C4-2B (cell line): ENCODE results near the gene SFN.

ENCODE experiments used
- H3K27ac ChIP-seq: fragments of 450-650 bp; 2 replicates; pipeline ENCODE4 v1.5.1; 2017
- ZFX ChIP-seq: fragments of 450-650 bp; IDR thresholded peaks from 2 replicates; pipeline ENCODE4 v1.6.1; 2017
- TF ChIP-seq, protein P1 (sequence below): fragments of 450-650 bp; conservative IDR thresholded peaks from 2 replicates; pipeline ENCODE4 v1.5.1; 2017; ENCODE audit warnings: mild to moderate bottlenecking

The SFN gene

DNA sequence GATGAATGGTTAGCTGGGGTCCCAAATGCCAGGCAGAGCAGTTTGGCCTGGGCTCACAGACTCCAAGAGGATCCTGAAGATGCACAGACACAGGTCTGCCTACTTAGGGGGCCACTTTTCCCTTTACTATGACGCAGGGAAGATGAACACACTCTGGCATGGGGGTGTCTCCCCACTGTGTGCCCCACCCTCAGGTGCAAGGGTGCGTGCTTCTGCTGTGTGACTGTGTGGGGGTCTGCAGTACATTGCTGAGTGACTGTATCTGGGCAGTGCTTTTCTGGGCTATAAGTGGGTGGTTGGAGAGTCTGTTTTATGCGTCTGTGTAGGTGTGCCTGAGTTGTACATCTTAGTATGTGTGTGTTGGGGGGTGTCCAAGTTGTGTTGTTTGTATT is 47.0 kb downstream of the SFN start:
- H3K27ac ChIP-seq = no peak overlapping the region
- TF ChIP-seq, protein P1, sequence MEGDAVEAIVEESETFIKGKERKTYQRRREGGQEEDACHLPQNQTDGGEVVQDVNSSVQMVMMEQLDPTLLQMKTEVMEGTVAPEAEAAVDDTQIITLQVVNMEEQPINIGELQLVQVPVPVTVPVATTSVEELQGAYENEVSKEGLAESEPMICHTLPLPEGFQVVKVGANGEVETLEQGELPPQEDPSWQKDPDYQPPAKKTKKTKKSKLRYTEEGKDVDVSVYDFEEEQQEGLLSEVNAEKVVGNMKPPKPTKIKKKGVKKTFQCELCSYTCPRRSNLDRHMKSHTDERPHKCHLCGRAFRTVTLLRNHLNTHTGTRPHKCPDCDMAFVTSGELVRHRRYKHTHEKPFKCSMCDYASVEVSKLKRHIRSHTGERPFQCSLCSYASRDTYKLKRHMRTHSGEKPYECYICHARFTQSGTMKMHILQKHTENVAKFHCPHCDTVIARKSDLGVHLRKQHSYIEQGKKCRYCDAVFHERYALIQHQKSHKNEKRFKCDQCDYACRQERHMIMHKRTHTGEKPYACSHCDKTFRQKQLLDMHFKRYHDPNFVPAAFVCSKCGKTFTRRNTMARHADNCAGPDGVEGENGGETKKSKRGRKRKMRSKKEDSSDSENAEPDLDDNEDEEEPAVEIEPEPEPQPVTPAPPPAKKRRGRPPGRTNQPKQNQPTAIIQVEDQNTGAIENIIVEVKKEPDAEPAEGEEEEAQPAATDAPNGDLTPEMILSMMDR = no peak
- TF ChIP-seq ZFX = no peak

DNA sequence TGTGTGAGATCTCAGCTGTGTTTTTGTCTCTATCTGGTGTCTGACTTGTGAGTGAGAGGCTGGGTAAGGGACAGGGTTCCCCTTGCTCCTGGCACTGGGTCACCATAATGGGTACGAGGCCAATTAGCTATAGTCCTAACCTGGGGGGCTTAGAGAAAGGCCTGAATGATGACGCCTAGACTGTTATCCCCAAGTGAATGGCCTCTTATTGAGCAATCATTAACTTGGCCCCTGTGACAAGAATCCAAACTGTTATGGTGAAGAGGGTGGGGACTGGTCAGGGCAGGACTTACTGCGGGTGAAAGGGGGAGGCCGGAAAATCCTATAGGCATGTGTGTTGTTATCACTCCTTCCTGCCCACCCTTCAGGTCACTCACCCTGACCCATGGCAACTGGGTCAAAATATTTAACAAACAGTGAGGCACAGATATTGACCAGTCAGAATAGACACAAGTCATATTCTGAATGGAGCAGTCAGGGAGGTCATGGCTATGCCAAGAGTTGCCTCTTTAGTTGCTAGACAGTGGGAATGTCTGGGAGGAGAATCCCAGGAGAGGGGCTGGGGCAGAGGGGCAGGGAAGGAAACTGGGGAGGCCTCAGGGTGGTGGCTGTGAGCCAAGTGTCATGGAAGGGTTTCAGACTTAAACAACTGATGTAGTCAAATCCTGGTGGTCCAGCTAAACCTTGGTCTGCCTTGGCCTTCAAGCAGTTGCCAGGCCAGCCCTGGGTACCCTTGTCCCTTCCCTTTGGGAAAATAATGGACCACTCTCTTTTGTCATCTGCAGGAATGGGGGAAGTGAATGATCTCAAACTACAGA is 47.6 kb downstream of the SFN start:
- TF ChIP-seq, protein P1 = no peak
- TF ChIP-seq ZFX = no peak
- H3K27ac ChIP-seq = no peak overlapping the region

DNA sequence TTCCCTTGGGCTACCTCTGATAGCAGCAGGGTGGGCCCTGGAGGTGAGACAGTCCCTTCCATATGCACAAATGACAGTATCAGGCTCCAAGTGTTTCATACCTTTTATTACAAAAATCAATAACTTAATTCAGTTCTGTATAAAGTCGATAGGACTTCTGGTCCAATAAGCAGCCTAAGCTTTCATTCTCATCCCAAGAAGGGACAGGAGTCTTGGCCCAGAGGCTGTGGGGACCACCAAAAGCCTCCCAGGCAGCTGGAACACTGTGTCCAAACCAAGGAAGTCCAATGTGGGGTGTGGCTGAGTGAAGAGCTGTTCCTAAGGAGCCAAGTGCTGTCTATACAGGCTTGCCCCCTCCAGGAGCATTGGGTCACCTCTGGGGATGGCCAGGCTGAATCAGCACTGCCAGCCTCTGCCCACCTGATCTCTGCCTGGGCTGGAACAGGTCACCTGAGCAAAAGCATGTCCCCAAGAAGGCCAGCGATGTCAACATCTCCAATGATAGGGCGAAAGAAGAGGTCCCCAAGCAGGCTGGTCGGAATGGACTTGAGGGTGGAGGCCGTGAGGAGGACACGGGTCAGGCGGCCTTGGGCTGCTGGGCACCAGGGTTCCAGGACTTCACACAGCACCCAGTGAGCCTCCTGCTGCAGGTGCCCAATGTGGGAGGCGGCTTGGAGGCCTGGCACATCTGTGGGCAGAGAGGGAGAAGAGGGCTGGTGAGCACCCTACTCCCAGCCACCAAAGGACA is 48.6 kb downstream of the SFN start:
- TF ChIP-seq, protein P1 = no peak
- no peak for TF ChIP-seq ZFX
- H3K27ac ChIP-seq = no peak overlapping the region

DNA sequence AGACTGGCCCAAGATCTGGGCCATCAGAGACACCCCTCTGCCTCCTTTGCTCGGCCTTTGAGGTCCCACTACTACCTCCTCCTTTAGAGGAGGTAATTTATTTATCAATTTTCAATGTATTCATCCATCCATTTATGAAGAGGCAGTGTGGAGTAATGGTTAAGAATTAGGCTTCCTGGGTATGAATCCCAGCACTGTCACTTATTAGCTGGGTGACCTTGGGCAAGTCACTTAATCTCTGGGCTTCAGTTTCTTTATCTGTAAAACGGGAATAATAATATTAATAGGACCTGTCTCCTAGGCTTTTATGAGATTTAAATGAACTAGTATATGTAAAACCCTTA is 49.2 kb downstream of the SFN start:
- TF ChIP-seq, protein P1 = no peak
- TF ChIP-seq ZFX = no peak
- no peak overlapping the region for H3K27ac ChIP-seq

DNA sequence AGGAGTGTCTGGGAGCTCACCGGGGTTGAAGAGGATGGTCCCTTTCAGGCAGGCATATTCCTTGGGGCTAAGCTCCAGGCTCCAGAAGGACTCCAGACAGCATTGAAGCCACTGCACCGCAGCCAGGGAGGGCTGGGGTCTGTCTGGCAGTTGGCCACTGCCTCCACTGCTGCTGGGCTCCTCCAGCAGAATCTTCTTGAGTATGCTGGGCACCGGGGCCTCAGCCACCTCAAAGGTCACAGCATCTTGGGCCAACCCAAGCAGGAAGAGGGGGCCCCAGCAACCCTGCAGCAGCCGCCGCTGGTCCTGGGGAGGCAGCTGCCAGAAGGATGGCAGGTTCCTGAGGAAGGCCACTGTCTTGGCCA is 50.4 kb downstream of the SFN start:
- 0 out of 2 replicates have a peak overlapping the region, but pooled peaks have one; percentile 5 for H3K27ac ChIP-seq
- no peak for TF ChIP-seq ZFX
- TF ChIP-seq, protein P1 = no peak
